ENCODE data around the gene GOLGA5.
"Not testable (repeated sequence)": the region's sequence is repeated elsewhere in the genome, so short reads cannot be mapped to it uniquely, and the experiment has no call there.

GOLGA5 gene

DNA sequence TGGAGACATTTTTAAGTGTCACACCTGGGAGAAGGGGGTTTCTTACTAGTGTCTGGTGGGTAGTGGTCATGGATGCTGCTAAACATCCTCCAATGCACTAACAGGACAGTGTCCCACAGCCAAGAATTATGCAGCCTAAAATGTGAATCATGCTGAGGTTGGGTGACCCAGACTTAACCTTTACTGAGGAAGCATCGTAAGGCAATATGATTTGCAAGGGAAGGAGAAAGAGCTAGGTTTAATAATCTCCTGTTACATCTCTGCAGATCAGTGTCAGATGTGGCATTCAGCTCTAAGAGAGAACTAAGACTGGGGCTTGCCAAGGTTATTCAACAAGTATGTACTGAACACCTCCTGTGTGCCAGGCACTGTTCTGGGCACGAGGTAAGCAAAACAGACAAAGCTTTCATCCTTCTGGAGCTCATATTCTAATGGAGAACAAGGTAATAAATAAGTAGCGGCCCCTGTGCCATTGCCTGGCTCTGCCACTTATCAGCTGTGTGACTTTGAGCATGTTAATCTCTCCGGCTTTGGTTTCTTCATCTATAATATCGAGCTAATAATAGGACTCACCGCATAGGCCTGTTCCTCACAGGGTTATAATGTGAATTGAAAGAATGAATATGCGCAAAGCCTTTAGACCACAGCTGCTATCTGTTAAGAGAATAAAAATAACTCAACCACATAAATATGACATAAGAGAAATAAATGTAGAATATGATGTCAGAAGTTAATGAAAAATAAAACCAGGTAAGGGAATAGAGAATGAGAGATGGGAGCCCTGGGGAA, 13.5 kb upstream of the GOLGA5 start:
- no peak for DNase-seq

DNA sequence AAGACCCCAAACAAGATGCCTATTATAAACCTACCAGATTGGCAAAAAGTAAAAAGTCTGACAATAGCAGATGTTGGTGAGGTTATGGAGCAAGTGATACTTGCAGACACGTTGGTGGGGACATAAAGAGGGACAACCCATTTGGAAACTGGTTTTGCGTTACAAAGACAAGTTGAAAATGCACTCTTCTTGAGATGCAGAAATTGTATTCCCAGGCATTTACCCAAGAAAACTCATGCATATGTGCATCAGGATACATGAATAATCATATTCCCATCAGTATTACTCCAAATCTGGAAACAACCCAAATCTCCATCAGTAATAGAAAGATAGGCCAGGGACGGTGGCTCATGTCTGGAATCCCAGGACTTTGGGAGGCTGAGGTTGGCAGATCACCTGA, 12.8 kb upstream of the GOLGA5 start:
- DNase-seq: no peak

DNA sequence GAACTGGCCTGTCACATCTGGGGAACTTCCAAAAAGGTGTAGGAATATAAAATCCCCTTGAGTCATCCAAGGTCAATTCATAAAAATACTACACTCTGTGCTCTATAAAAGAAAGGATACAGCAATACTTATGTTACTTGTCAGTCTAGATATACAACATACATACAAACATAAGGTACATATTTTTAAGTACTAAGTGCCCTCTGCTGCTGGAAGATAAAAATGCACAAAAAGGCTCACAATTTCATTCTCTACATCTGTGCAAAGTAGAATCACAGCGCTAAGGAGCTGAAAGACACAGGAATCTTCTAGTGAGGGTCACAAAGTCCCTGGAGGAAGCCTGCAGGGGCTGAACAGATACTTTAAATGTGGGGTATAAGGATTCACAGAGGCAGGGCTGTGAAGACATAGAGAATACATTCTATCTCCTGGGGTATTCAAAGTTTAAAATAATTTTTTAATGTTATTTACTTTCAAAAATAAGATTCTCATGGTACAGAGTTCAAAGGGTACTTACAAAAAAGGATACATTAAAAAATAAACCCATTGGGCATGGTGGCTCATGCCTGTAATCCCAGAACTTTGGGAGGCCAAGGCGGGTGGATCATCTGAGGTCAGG, 10.2 kb upstream of the GOLGA5 start:
- peak; percentile 12 for DNase-seq

DNA sequence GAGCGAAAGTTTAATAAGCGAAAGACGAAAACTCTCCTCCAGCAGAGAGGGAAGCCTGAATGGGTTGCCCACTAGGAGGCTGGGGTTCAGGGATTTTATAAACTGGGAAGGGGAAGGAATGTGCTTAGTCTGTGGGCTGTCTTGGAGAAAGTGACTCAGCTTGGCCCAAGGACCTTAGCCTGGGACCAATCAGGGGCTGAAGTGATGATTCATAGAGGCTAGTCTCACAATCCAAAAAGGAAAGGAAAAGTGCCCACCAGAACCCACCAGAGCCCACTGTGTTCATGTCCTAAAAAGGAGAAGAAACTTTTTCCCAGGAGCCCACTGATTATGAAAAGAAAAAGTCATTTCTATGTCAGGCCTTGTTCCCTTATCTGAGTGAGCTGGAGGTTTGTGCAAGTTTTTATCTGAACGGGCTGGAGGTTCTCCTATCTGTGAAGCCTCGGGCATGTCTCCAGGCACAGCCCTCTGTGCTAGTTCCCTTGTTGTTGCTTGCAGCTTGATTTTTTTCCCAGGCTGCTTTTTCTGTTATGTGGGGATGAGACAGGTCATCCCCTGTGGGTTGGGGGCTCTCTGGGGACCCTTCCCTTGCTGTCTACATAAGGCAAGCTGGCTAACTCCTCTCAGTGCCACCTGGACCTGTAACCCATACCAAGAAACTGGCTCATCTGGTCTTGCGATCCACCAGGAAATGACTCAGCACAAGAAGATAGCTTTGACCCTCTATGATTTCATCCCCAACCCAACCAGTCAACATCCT, 8.3 kb upstream of the GOLGA5 start:
- no peak for DNase-seq

DNA sequence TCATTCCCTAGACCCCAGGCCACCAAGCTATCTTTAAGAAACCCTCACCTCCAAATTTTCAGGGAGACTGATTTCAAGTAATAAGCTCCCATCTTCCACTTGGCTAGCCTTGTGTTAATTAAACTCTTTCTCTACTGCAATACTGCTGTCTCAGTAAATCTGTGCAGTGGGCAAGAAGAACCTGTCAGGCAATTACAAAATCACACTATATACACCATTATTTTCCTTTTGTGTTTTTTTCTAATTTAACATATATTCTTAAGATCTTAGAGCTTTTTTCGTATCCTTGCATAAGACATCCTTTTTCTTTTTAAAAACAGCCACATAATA, 7.7 kb upstream of the GOLGA5 start:
- DNase-seq: no peak

DNA sequence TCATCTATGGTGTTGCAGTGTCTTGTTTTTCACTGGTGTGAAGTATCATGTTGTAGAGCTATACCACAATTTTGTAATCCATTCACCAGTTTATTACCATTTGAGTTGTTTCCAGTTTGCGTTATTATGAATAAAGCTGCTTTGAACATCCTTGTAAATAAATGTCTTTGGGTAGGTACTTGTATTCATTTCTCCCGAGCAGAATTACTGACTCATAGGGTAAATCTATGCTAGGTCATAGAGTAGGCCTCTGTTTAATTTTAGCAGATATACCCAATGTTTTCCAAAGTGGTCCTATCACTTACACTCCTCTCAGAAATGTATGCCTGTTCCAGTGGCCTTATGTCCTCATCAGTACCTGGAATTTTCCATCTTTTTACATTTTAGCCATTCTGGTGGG, 6.6 kb upstream of the GOLGA5 start:
- DNase-seq: no peak

DNA sequence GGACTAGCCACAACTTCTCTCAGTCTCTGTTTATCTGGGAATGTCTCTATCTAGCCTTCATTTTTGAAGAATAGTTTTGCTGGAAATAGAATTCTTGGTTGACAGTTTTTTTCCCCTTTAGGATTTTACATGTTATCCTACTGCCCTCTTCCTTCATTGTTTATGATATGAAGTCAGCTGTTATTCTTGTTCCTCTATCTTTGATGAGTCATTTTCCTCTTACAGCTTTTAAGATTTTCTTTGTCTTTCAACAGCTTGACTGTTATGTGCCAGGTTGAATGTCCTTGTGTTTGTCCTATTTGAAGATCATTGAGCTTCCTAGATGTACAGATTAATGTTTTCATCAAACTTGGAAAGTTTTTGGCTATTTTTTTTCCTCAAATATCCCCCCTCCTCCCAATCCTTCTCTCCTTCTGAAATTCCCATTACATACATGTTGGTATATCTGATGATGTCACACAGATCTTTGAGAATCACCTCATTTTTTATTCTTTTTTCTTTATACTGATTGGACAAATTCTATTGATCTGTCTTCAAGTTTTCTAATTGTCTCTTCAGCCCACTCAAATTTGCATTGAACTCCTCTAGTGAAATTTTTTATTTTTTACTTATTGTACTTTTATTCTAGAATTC, 4.5 kb upstream of the GOLGA5 start:
- DNase-seq: no peak

DNA sequence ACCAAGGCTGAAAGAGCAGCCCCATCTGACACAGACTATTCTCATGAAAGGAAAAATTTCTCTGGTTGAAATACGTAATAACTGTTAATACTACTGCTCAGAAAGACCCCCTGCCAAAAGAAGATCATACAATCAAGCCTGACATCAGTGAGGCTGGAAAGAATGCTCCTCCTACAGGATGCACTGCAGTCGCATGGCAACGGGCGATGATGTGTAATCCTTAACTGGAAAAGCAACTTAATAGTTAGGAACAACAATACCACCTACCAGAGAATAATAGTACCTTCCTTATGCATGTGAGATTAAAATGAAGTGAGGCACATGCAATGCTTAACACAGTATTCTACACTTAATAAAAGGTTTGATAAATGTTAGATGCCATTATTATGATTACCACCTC, 1.2 kb upstream of the GOLGA5 start:
- DNase-seq: no peak

DNA sequence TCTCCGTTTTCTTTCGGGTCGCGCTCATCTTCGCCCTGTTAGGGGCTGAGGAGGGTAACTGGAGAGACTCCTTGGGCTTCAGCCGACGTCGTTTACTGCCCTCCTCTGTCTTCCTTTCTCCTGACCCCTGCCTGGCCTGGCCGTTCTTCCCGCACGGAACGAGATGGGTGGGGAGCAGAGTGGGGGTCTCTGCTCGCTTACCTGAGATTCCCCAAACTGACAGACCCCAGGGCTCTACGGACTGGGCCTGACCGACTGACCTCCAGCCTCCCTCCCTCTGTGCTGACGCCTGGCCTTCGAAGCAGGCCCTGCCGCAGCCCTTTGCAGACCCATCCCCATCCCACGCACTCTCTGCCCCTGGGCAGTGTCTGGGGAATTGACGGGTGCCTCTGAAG, 439 bp downstream of the GOLGA5 start:
- DNase-seq: no peak

DNA sequence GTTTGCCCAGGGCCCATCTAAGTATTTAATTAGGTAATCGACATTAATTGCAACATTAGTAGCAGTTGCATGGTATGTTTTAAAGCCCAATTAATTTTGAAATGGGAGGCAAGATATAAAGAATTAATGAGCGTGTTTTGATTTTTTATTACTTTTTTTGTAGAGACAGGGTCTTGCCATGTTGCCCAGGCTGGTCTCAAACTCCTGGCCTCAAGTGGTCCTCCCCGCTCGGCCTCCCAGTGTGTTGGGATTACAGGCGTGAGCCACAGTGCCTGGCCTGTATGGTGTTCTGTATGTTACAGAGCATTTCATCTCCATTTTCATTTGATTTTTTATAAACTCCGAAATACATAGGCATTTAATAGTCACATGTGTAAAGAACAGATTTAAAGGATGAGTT, 856 bp downstream of the GOLGA5 start:
- no peak for DNase-seq

DNA sequence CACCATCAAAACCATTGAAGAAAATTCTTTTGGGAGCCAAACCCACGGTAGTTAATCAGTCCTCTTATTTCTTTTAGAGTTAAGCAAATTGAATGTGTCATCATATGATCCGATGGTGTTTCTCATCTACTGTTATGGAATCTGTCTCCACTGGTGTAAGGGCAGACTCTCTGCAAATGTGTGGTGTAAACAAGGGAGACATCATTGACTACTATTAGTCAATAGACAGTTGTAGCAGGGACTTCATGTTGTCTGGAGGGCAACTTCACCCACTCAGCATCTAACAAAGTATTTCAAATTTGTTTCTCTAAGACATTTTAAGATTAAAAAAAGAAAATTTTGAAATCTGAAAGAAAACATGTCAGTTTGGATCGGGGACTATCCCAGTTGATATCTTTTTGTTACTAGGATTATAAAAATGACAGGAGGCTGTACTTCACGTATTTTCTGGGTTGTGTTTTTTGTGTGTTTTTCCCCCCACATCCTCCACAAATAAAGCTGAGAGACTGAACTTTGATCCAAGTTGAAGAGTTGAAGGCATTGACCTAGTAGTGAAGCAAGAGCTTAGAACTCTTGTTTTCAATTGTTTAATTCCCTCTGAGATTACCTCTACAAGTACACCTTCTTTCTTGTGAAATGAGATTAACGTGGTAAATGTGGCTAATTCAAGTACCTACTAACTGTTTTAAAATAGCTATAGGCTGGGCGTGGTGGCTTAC, 4.0 kb downstream of the GOLGA5 start:
- DNase-seq: no peak

DNA sequence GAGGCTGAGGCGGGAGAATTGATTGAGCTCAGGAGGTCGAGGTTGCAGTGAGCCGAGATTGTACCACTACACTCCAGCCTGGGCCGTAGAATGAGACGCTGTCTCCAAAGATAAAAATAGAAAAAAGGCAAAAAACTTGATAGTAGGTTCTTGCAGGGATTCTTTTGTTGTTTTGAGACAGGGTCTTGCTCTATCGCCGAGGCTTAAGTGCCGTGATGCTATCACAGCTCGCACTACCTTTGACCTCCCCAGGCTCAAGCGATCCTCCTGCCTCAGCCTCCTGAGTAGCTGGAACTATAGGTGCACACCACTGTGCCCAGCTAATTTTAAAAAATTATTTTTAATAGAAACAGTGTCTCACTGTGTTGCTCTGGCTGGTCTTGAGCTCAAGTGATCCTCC, 4.7 kb downstream of the GOLGA5 start:
- DNase-seq: no peak

DNA sequence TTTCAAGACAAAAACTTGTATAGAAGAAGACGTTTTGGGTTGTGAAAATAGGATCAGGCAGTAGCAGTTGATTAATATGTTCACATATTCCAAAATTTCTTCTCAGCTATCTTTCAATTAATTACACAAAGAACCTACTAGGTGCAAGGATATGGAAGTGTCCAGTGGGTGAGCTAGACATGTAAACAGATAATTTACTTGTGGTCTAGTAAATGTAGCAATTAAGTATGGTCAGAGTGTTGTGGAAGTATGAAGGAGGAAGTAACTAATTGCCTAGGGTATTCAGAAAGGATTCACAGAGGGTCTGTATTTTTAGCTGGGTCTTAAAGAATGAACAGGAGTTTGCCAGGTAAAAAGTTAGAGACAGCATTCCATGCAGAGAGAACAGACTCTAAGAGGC, 5.9 kb downstream of the GOLGA5 start:
- DNase-seq: no peak

DNA sequence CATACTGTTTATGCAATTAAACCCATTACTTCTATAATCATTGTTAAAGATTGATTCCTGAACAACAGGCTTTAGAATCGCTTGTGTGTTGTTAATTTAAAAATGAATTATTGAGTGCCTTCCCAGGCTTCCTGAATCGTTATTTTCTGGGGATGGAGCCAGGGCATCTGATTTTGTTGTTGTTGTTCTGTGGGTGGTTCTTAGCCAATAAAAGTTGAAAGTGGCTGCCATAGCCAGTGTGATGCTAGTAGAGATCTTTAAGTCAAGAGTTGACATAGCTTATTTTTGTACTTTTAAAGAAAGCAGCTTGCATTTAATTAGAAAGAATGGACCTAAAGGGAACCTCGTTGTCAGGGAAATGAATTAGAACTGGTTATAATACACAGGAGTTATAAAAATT, 6.4 kb downstream of the GOLGA5 start:
- no peak for DNase-seq

DNA sequence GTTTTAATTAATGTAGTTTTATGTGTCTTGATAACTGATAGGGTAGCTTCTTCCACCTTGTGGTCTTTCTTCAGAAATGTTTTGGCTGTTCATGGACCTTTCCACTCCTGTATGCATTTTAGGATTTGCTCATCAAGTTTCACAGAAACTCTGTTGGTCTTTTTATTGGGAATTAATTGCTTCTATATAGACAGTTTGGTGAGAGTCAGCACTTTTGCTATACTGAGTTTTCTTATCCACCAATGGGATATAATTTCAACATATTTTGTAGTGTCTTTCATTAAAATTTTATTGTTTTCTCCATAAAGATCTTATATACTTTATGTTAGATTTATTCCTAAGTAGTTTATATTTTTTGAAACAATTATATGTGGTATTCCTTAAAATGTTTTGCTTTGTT, 7.8 kb downstream of the GOLGA5 start:
- DNase-seq: no peak

DNA sequence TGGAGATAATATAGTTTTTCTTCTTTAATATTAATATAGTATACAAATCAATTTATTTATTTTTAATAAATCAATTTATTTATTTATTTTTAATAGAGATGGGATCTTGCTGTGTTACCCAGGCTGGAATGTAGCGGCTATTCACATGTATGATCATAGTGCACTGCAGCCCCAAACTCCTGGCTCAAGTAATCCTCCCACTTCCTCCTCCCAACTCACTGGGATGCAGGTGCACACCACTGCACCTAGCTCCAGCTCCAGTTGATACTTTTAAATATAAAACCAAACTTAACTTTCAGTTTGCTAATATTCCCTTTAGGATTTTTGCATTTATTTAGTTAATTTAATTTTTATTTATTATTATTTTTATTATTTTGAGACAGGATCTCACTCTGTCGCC, 8.6 kb downstream of the GOLGA5 start:
- DNase-seq: no peak

DNA sequence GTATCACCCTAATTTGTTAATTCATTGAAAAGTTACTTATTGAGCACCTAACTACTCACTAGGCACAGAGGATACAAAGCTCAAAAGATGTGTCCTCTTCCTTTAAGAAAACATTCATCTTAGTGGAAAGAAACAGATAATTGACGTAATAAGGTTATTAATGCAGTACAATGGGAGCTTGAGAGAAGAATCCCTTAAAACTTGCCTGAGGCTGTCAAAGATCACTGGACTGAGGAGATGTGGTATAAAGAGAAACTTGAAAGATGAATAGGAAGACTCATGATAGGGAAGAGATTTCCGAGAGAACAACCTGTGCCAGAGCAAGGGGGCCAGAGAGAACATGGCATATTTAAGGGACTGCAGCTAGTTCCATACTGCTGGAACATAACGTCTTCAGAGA, 19.1 kb downstream of the GOLGA5 start:
- no peak for DNase-seq

DNA sequence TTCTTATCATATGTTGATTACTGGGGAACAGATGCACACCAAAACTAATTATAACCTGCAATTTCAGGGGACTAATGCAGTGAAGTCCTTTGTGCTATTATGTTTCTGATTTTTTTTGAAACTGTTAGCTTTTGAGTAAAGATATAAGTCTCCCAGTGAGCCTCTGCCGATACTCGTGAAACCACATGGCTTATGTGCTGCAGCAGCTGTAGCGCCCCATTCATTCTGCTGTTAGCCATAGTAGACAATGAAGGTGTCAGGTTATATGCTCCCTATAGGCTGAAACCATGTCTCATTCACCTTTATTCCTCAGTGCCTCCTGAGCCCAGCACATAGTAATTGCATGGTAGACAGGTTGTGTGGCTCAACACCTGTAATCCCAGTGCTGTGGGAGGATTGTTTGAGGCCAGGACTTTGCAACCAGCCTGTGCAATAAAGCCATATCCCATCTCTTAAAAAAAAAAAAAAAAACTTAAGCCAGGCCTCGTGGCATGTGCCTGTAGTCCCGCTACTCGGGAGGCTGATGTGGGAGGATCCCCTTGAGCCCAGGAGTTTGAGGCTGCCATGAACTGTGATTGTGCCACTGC, 25.0 kb downstream of the GOLGA5 start:
- DNase-seq: no peak

DNA sequence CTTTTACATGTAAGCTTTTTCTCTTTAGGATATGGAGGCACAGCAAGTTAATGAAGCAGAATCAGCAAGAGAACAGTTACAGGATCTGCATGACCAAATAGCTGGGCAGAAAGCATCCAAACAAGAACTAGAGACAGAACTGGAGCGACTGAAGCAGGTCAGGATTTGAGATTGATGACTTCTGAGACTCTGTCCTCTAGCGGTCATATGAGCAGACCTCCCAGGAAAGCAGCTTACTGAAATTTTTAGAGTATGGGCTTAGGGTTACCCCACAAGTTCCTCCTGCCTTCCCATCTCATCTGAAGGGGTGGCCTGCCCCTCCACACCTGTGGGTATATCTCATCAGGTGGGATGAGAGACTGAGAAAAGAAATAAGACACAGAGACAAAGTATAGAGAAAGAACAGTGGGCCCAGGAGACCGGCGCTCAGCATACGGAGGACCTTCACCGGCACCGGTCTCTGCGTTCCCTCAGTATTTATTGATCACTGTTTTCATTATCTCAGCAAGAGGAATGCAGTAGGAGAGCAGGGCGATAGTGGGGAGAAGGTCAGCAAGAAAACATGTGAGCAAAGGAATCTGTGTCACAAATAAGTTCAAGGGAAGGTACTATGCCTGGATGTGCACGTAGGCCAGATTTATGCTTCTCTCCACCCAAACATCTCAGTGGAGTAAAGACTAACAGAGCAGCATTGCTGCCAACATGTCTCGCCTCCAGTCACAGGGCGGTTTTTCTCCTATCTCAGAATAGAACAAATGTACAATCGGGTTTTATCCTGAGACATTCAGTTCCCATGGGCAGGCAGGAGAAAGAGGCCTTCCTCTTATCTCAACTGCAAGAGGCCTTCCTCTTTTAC, 25.8 kb downstream of the GOLGA5 start:
- DNase-seq: not testable (repeated sequence)

DNA sequence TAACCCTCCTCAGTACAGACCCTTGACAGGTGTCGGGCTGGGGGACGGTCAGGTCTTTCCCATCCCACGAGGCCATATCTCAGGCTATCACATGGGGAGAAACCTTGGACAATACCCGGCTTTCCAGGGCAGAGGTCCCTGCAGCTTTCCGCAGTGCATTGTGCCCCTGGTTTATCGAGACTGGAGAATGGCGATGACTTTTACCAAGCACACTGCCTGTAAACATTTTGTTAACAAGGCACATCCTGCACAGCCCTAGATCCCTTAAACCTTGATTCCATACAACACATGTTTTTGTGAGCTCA, 26.4 kb downstream of the GOLGA5 start:
- DNase-seq: not testable (repeated sequence)

DNA sequence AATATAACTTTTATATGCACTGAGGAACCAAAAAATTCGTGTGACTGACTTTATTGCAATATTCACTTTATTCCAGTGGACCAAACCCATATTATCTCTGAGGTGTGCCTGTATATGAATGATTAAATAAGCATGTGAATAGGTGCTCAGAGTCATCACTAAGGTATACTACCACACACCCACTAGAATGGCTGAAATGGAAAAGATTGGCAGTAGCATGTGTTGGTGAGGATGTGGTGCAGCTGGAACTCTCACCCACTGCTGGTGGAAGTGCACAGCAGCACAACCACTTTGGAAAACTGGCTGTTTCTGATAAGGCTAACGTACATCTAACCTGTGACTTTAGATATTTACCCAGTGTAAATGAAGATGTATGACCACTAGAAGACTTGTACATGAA, 36.8 kb downstream of the GOLGA5 start:
- DNase-seq: no peak

DNA sequence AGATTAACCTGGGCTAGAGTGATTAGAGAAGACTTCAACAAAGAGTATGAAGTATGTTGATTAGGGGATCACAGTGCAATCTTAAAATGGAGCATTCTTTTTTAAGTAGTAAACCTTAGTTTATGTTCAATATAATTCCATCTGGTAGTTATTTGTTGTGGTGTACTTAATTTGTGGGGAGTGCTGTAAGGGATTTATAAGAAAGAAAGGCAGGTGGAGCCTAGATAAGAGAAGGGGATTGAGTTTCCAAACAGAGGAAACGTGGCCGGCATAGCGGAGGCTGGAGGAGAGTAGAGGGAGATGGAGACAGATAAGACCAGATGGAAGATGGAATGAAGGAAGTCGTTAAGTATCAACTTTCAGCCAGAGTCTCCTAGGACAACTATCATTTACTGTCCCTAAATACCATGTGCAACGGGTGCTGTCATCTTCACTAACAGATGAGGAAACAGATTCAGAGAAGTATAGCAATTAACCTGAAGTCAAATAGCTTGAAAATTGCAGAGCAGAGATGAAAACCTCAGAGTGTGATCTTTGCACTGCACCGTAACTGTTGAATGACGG, 38.1 kb downstream of the GOLGA5 start:
- no peak for DNase-seq

All from NCI-H1048 (cell line).